A549 (cell line): ENCODE results near the gene PPY.

Experiments
- CTCF ChIP-seq: fragments of >200 bp; sonication (Bioruptor Twin); formaldehyde crosslinking; IDR thresholded peaks from 3 replicates; pipeline ENCODE4 v1.5.1; 2016
- EP300 ChIP-seq, 2 experiments: fragments of >200 bp; sonication (Bioruptor Twin); formaldehyde crosslinking; IDR thresholded peaks; 2 replicates in 1 of 2; 3 replicates in 1 of 2; pipeline ENCODE4 v1.6.1; 2016 to 2017
- MYC ChIP-seq: IDR thresholded peaks from 2 replicates; pipeline ENCODE4 v1.6.1; 2012; ENCODE audit warnings: mild to moderate bottlenecking, inconsistent platforms, low read length, improper control_type of control experiment, borderline replicate concordance
- RCOR1 ChIP-seq: fragments of 150-350 bp; IDR thresholded peaks from 2 replicates; pipeline ENCODE4 v1.6.1; 2014; ENCODE audit warnings: antibody characterized with exemption, low read length, low read depth
- RNF2 ChIP-seq: fragments of 200-600 bp; sonication (generic); IDR thresholded peaks from 2 replicates; pipeline ENCODE4 v1.6.1; 2016; ENCODE audit warnings: low read depth, mild to moderate bottlenecking, antibody characterized with exemption, moderate library complexity, borderline replicate concordance
- ZFP36 ChIP-seq: fragments of 450-650 bp; IDR thresholded peaks from 2 replicates; pipeline ENCODE4 v1.6.1; 2014; ENCODE audit warnings: borderline replicate concordance; ENCODE audit not compliant: partially characterized antibody
- TF ChIP-seq, protein P1 (sequence below): fragments of 200-600 bp; sonication (generic); IDR thresholded peaks from 2 replicates; pipeline ENCODE4 v1.6.1; 2016; ENCODE audit warnings: antibody characterized with exemption, mild to moderate bottlenecking, moderate library complexity

GRCh38 chr17:43913584-43913983, 28.7 kb downstream of the PPY start:
- no peak for TF ChIP-seq EP300 (IDR thresholded peaks at IDR 0.05)
- no peak for TF ChIP-seq MYC
- no peak for TF ChIP-seq ZFP36
- TF ChIP-seq RNF2, result no peak
- TF ChIP-seq RCOR1, result no peak
- TF ChIP-seq, protein P1, sequence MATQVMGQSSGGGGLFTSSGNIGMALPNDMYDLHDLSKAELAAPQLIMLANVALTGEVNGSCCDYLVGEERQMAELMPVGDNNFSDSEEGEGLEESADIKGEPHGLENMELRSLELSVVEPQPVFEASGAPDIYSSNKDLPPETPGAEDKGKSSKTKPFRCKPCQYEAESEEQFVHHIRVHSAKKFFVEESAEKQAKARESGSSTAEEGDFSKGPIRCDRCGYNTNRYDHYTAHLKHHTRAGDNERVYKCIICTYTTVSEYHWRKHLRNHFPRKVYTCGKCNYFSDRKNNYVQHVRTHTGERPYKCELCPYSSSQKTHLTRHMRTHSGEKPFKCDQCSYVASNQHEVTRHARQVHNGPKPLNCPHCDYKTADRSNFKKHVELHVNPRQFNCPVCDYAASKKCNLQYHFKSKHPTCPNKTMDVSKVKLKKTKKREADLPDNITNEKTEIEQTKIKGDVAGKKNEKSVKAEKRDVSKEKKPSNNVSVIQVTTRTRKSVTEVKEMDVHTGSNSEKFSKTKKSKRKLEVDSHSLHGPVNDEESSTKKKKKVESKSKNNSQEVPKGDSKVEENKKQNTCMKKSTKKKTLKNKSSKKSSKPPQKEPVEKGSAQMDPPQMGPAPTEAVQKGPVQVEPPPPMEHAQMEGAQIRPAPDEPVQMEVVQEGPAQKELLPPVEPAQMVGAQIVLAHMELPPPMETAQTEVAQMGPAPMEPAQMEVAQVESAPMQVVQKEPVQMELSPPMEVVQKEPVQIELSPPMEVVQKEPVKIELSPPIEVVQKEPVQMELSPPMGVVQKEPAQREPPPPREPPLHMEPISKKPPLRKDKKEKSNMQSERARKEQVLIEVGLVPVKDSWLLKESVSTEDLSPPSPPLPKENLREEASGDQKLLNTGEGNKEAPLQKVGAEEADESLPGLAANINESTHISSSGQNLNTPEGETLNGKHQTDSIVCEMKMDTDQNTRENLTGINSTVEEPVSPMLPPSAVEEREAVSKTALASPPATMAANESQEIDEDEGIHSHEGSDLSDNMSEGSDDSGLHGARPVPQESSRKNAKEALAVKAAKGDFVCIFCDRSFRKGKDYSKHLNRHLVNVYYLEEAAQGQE, result no peak
- no peak for TF ChIP-seq CTCF
